ENCODE measurements around the gene ELFN1.

DNA sequence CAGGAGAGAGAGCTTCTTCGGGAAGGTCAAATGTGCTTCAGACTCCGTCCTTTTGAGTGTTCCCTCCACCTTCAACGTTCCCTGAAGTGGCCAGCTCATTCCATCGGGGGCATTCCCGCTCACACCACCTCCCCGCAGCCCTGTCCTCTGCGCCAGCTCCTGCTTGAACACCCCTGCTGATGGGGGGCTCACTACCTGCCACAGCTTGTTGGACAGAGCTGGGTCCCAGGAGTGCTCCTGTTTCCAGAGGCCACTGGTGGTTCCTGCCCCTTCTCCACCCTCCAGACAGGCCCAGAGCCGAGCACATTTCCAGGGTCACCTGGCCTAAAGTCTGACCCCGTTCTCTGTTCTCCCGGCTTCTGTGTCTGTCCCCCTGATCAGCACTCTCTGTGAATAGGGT lies 67.4 kb downstream of the ELFN1 start:
- TF ChIP-seq, protein P1, sequence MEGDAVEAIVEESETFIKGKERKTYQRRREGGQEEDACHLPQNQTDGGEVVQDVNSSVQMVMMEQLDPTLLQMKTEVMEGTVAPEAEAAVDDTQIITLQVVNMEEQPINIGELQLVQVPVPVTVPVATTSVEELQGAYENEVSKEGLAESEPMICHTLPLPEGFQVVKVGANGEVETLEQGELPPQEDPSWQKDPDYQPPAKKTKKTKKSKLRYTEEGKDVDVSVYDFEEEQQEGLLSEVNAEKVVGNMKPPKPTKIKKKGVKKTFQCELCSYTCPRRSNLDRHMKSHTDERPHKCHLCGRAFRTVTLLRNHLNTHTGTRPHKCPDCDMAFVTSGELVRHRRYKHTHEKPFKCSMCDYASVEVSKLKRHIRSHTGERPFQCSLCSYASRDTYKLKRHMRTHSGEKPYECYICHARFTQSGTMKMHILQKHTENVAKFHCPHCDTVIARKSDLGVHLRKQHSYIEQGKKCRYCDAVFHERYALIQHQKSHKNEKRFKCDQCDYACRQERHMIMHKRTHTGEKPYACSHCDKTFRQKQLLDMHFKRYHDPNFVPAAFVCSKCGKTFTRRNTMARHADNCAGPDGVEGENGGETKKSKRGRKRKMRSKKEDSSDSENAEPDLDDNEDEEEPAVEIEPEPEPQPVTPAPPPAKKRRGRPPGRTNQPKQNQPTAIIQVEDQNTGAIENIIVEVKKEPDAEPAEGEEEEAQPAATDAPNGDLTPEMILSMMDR (IDR thresholded peaks at IDR 0.05) = no peak
- no peak for TF ChIP-seq POLR2A (IDR thresholded peaks at IDR 0.05)

All from esophagus squamous epithelium (tissue), 4 donors.